Measurements from ENCODE around the gene A2M.

GRCh38 chr12:9032202-9032964 lies 83.3 kb downstream of the A2M start:
- TF ChIP-seq, protein P1, sequence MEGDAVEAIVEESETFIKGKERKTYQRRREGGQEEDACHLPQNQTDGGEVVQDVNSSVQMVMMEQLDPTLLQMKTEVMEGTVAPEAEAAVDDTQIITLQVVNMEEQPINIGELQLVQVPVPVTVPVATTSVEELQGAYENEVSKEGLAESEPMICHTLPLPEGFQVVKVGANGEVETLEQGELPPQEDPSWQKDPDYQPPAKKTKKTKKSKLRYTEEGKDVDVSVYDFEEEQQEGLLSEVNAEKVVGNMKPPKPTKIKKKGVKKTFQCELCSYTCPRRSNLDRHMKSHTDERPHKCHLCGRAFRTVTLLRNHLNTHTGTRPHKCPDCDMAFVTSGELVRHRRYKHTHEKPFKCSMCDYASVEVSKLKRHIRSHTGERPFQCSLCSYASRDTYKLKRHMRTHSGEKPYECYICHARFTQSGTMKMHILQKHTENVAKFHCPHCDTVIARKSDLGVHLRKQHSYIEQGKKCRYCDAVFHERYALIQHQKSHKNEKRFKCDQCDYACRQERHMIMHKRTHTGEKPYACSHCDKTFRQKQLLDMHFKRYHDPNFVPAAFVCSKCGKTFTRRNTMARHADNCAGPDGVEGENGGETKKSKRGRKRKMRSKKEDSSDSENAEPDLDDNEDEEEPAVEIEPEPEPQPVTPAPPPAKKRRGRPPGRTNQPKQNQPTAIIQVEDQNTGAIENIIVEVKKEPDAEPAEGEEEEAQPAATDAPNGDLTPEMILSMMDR (tag by site-specific recombination; IDR thresholded peaks at IDR 0.05): no peak
- TF ChIP-seq, protein P2, sequence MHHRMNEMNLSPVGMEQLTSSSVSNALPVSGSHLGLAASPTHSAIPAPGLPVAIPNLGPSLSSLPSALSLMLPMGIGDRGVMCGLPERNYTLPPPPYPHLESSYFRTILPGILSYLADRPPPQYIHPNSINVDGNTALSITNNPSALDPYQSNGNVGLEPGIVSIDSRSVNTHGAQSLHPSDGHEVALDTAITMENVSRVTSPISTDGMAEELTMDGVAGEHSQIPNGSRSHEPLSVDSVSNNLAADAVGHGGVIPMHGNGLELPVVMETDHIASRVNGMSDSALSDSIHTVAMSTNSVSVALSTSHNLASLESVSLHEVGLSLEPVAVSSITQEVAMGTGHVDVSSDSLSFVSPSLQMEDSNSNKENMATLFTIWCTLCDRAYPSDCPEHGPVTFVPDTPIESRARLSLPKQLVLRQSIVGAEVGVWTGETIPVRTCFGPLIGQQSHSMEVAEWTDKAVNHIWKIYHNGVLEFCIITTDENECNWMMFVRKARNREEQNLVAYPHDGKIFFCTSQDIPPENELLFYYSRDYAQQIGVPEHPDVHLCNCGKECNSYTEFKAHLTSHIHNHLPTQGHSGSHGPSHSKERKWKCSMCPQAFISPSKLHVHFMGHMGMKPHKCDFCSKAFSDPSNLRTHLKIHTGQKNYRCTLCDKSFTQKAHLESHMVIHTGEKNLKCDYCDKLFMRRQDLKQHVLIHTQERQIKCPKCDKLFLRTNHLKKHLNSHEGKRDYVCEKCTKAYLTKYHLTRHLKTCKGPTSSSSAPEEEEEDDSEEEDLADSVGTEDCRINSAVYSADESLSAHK (tag by site-specific recombination; IDR thresholded peaks at IDR 0.05): no peak
- TF ChIP-seq ZNF24 (tag by site-specific recombination; IDR thresholded peaks at IDR 0.05): no peak
- TF ChIP-seq ZBTB7A (tag by site-specific recombination; IDR thresholded peaks at IDR 0.05; ENCODE audit: low read depth): no peak

All from HEK293 (cell line).